Stomach (tissue), 4 donors: Measurements from ENCODE around the gene LHFPL6.

ENCODE experiments used
- CTCF ChIP-seq, 7 experiments: fragments of 450-650 bp in 4 of 7; fragments of 200-600 bp in 3 of 7; sonication (generic) in 3 of 7; IDR thresholded peaks; one replicate each; pipeline ENCODE4 v1.5.1; 2016 to 2019; ENCODE audit warnings: antibody characterized with exemption in 7 of 7, control low read depth in 2 of 7, mild to moderate bottlenecking in 1 of 7
- POLR2AphosphoS5 ChIP-seq, 3 donors: sonication (generic); formaldehyde crosslinking; IDR thresholded peaks; one replicate each; pipeline ENCODE4 v1.6.1; 2016; ENCODE audit warnings: antibody characterized with exemption in 3 of 3

GRCh38 chr13:39397896-39398265 lies 205.1 kb downstream of the LHFPL6 start:
- TF ChIP-seq CTCF (IDR thresholded peaks at IDR 0.05) (no peak), POLR2AphosphoS5 (IDR thresholded peaks at IDR 0.05) (no peak)
